Testis (tissue), 2 donors: Measurements from ENCODE around the gene PLCB1.

Experiments used
- CTCF ChIP-seq, 3 experiments: fragments of 450-650 bp in 2 of 3; fragments of 200-600 bp in 1 of 3; sonication (generic) in 1 of 3; IDR thresholded peaks; one replicate each; pipeline ENCODE4 v1.5.1; 2016 to 2019; ENCODE audit warnings: antibody characterized with exemption in 3 of 3, mild to moderate bottlenecking in 2 of 3, moderate library complexity in 1 of 3
- POLR2A ChIP-seq: fragments of 450-650 bp; IDR thresholded peaks from one replicate; pipeline ENCODE4 v1.6.1; 2017; ENCODE audit warnings: antibody characterized with exemption, mild to moderate bottlenecking, moderate library complexity

- no peak for TF ChIP-seq CTCF (IDR thresholded peaks at IDR 0.05)
- TF ChIP-seq POLR2A: no peak
Measured at GRCh38 chr20:8755340-8756118, 623.5 kb downstream of the PLCB1 start.
